ENCODE results near the gene NIBAN1.

The NIBAN1 gene

DNA sequence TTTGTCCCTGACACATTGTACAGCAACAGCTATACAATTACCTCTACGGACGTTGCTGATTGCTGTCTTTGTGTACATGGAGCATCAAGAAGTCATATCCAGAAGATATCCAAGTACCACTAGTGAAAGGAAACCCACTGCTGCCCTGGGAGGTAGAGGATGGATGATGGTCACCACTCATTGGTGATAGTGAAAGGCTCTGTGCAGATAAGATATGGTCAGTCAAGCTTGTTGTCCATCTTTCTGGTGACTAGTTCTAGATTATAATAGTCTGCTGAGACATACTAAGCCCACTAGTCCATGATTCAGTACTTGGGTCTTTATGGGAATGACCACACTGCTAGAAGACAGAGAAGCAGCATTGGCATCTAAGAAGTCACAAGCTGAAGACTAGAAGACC lies 30.3 kb downstream of the NIBAN1 start:
- no peaks in the 10 kb centered on the region for H3K27me3 Mint-ChIP-seq
- H3K27ac Mint-ChIP-seq = peak overlapping the region; percentile 37
- no peak overlapping the region for H3K4me3 Mint-ChIP-seq
- no peaks in the 10 kb centered on the region for H3K9me3 Mint-ChIP-seq
- peaks cover 24% of the 10 kb centered on the region for H3K4me1 Mint-ChIP-seq
- peaks cover 3% of the 10 kb centered on the region for H3K36me3 Mint-ChIP-seq
- DNase-seq (ENCODE audit: low spot score in 2 of 2) = no peak
- ATAC-seq (ENCODE audit: low read depth) = no peak

GRCh38 chr1:184941735-184942134 lies 32.6 kb downstream of the NIBAN1 start:
- ATAC-seq (ENCODE audit: low read depth) = no peak

DNA sequence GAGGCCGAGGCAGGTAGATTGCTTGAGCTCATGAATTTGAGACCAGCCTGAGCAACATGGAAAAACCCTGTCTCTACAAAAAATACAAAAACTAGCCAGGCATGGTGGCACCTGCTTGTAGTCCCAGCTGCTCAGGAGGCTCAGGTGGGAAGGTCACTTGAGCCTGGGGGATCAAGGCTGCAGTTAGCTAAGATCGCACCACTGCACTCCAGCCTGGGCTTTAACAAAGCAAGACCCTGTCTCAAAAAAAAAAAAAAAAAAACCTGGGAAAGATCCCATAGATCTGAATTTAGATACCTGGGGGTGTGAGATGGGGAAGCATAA lies 32.9 kb downstream of the NIBAN1 start:
- no peak for DNase-seq (ENCODE audit: low spot score in 2 of 2)
- Mint-ChIP-seq H3K27ac (no peak overlapping the region), H3K9me3 (no peaks in the 10 kb centered on the region), H3K4me1 (peaks cover 22% of the 10 kb centered on the region), H3K27me3 (no peaks in the 10 kb centered on the region), H3K4me3 (no peak overlapping the region), H3K36me3 (peaks cover 3% of the 10 kb centered on the region)
- peak; percentile 26 for ATAC-seq (ENCODE audit: low read depth)

More at GRCh38 chr1:184941735-184942134, 32.6 kb downstream of the NIBAN1 start:
- no peak for DNase-seq (ENCODE audit: low spot score in 2 of 2)
- Mint-ChIP-seq H3K4me1 (peaks cover 22% of the 10 kb centered on the region), H3K27ac (no peak overlapping the region), H3K27me3 (no peaks in the 10 kb centered on the region), H3K9me3 (no peaks in the 10 kb centered on the region), H3K4me3 (no peak overlapping the region), H3K36me3 (peaks cover 3% of the 10 kb centered on the region)

GRCh38 chr1:184940694-184941409 lies 33.5 kb downstream of the NIBAN1 start:
- no peaks in the 10 kb centered on the region for H3K9me3 Mint-ChIP-seq
- H3K27ac Mint-ChIP-seq = no peak overlapping the region
- peak; percentile 12 for ATAC-seq (ENCODE audit: low read depth)
- H3K4me1 Mint-ChIP-seq = peaks cover 17% of the 10 kb centered on the region
- H3K27me3 Mint-ChIP-seq = no peaks in the 10 kb centered on the region
- H3K4me3 Mint-ChIP-seq = no peak overlapping the region
- H3K36me3 Mint-ChIP-seq = no peaks in the 10 kb centered on the region
- DNase-seq (ENCODE audit: low spot score in 2 of 2) = no peak

DNA sequence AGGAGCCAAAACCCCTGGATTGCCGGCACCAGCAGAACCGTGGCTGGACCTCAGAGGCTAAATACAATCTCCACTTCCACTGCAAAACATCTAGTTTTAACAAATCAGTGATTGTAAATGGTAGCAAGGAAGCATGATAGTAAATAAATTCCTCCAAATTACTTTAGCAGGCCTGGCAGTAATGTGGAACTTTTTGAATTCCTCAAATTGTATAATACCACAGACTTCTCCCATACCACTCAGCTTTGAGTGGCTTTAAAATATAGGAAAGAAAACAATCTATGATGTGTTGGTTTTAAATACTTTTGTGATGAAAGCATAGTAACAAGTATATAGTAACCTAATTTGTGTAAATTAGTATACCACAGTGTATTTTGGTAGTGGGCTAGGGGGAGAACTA lies 34.1 kb downstream of the NIBAN1 start:
- no peak overlapping the region for H3K27ac Mint-ChIP-seq
- no peak overlapping the region for H3K4me3 Mint-ChIP-seq
- ATAC-seq (ENCODE audit: low read depth) (no peak), DNase-seq (ENCODE audit: low spot score in 2 of 2) (no peak)
- peaks cover 13% of the 10 kb centered on the region for H3K4me1 Mint-ChIP-seq
- H3K9me3 Mint-ChIP-seq = no peaks in the 10 kb centered on the region
- H3K36me3 Mint-ChIP-seq = no peaks in the 10 kb centered on the region
- H3K27me3 Mint-ChIP-seq = no peaks in the 10 kb centered on the region

DNA sequence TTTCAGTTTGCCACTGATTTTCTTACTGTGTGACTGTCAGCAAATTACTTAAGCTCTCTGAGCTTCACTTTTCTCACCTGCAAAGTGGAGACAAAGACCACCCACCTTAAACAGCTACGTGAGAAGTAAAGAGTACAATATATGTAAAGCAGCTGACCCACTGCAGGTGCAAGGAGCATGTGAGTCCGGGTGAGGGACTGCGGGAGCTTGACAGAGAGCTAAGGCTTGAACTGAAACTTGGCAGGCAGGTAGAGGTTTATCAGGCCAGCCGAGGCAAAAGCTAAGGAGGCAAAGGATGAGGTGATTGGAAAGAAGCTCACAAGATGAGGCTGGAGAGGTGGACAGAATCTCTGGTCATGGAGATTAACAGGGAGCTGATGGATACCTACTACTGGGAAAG lies 36.6 kb downstream of the NIBAN1 start:
- DNase-seq (ENCODE audit: low spot score in 2 of 2) (no peak), ATAC-seq (ENCODE audit: low read depth) (no peak)
- Mint-ChIP-seq H3K27ac (no peak overlapping the region), H3K27me3 (peaks cover 2% of the 10 kb centered on the region), H3K4me1 (peaks cover 6% of the 10 kb centered on the region), H3K36me3 (peaks cover 3% of the 10 kb centered on the region), H3K4me3 (no peak overlapping the region), H3K9me3 (peaks cover 2% of the 10 kb centered on the region)

DNA sequence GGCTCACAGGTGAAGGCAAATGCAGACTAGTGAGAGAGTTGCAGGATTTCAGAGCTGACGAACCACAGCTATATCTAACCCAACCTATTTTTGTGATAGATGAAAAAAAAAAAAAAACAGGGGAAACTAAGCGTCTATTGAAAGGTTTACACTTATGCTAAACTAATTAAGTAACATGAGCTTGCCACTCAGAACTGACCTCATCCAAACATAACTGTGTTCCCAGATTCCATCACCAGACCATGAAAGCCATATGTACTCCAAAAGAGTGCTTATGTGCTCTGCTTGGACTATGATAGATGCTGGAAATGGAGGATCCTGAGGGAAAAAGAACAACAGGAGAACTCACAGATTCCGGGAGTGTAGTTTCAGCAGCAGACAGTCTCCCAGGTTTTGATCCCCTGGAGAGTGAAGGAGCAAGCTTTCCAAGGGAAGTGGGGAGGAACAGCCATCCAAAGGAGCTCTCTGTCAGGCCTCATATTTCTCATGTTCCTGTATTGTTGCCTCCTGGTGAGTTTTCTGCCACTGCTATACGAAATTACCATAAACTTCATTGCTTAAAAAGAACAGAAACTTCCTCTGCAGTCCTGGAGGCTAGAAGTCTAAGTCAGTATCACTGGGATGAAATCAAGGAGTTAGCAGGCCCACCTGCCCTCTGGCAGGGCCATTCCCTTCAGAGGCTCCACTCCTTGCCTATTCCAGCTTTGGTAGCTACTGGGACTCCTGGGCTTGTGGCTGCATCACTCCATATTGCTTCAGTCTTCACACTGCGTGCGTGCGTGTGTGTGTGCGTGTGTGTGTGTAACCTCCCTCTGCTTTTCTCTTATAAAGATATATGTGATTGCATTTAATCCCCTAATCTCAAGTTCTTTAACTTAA lies 38.1 kb downstream of the NIBAN1 start:
- peaks cover 2% of the 10 kb centered on the region for H3K9me3 Mint-ChIP-seq
- ATAC-seq (ENCODE audit: low read depth) (no peak), DNase-seq (ENCODE audit: low spot score in 2 of 2) (no peak)
- no peak overlapping the region for H3K27ac Mint-ChIP-seq
- H3K27me3 Mint-ChIP-seq = peaks cover 2% of the 10 kb centered on the region
- H3K4me1 Mint-ChIP-seq = peaks cover 5% of the 10 kb centered on the region
- peaks cover 3% of the 10 kb centered on the region for H3K36me3 Mint-ChIP-seq
- H3K4me3 Mint-ChIP-seq = no peak overlapping the region

DNA sequence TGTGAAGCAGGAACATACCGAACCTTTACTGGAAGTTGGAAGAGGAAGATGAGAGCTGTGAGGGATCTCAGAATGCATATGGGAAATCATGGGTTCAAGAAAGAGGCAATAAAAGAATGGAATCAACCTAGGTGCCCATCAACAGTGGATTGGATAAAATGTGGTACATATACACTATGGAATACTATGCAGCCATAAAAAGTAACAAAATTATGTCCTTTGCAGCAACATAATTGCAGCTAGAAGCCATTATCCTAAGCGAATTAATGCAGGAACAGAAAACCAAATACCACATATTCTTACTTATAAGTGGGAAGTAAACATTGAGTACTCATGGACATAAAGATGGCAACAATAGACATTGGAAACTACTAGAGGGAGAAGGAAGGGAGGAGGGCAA lies 40.4 kb downstream of the NIBAN1 start:
- ATAC-seq (ENCODE audit: low read depth) (no peak), DNase-seq (ENCODE audit: low spot score in 2 of 2) (no peak)
- H3K36me3 Mint-ChIP-seq = peaks cover 3% of the 10 kb centered on the region
- H3K27ac Mint-ChIP-seq = no peak overlapping the region
- peaks cover 2% of the 10 kb centered on the region for H3K27me3 Mint-ChIP-seq
- H3K4me3 Mint-ChIP-seq = no peak overlapping the region
- H3K9me3 Mint-ChIP-seq = peaks cover 2% of the 10 kb centered on the region
- no peaks in the 10 kb centered on the region for H3K4me1 Mint-ChIP-seq

- H3K4me3 Mint-ChIP-seq = no peak overlapping the region
- ATAC-seq (ENCODE audit: low read depth) (no peak), DNase-seq (ENCODE audit: low spot score in 2 of 2) (no peak)
- peaks cover 3% of the 10 kb centered on the region for H3K36me3 Mint-ChIP-seq
- peaks cover 2% of the 10 kb centered on the region for H3K9me3 Mint-ChIP-seq
- H3K4me1 Mint-ChIP-seq = no peaks in the 10 kb centered on the region
- no peak overlapping the region for H3K27ac Mint-ChIP-seq
- peaks cover 2% of the 10 kb centered on the region for H3K27me3 Mint-ChIP-seq
Measured at GRCh38 chr1:184932319-184932718, 42.0 kb downstream of the NIBAN1 start.

DNA sequence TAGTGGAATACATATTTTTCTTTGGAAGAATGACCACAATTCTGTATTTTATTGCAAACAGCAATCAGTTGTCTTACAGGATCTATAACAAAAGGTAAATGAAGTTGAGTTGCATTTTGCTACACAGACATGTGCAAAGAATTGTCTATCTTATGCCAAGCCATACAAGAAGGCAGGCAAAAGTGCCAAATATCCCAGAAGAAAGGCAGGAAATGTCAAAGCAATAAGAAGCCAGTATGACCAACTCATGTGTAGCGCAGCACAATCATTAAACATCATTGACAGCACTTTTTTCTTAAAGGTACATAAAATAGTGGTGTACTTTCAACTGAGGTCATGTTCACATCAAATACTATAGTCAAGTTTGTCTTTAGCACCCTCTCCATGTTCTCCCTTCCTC lies 42.7 kb downstream of the NIBAN1 start:
- Mint-ChIP-seq H3K27ac (no peak overlapping the region), H3K27me3 (peaks cover 2% of the 10 kb centered on the region), H3K36me3 (peaks cover 6% of the 10 kb centered on the region), H3K4me3 (no peak overlapping the region), H3K9me3 (peaks cover 8% of the 10 kb centered on the region), H3K4me1 (no peaks in the 10 kb centered on the region)
- no peak for ATAC-seq (ENCODE audit: low read depth)
- DNase-seq (ENCODE audit: low spot score in 2 of 2) = no peak

DNA sequence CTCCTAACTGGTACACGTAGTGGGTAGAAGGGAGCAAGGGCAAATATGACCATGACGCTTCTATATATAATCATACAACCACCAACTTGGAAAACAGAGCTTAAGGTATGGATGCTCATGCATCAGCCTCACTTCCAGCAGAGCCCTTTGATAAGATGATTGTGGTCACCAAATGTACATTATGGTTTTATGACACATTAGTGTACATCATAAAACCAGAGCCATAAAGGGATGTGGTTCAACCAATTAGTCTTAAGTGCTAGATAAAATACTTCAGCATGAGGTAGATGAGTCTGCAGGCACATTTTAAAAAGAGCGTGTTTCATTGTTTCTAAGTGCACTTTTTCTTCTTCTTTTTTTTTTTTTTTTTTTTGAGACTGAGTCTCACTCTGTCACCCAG lies 43.7 kb downstream of the NIBAN1 start:
- DNase-seq (ENCODE audit: low spot score in 2 of 2) (no peak), ATAC-seq (ENCODE audit: low read depth) (no peak)
- Mint-ChIP-seq H3K27ac (no peak overlapping the region), H3K4me1 (no peaks in the 10 kb centered on the region), H3K27me3 (peaks cover 2% of the 10 kb centered on the region), H3K9me3 (peaks cover 12% of the 10 kb centered on the region), H3K36me3 (peaks cover 6% of the 10 kb centered on the region), H3K4me3 (no peak overlapping the region)

DNA sequence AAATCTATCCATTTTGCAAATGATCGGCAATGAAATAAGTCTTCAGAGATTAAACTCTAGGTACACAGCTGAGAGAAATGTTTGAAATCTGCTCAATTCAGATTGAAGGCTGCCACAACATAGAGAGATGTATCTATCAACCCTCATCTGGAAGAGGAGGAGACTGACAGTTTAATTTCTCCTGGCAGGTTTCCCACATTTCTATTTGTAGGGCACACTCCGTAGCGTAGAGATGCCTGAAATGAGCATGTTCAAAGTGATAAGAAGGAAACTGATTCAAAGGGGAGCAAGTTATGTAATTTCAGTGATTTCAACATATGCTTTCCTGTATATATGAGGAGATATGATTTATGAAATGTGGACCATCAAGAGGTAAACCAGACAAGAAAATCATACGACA lies 44.1 kb downstream of the NIBAN1 start:
- no peak for ATAC-seq (ENCODE audit: low read depth)
- H3K9me3 Mint-ChIP-seq = peaks cover 13% of the 10 kb centered on the region
- no peaks in the 10 kb centered on the region for H3K4me1 Mint-ChIP-seq
- no peak overlapping the region for H3K27ac Mint-ChIP-seq
- H3K36me3 Mint-ChIP-seq = peaks cover 6% of the 10 kb centered on the region
- peaks cover 2% of the 10 kb centered on the region for H3K27me3 Mint-ChIP-seq
- no peak overlapping the region for H3K4me3 Mint-ChIP-seq
- DNase-seq (ENCODE audit: low spot score in 2 of 2) = no peak

- H3K27ac Mint-ChIP-seq = no peak overlapping the region
- no peak overlapping the region for H3K4me3 Mint-ChIP-seq
- H3K9me3 Mint-ChIP-seq = peaks cover 15% of the 10 kb centered on the region
- H3K27me3 Mint-ChIP-seq = peaks cover 2% of the 10 kb centered on the region
- DNase-seq (ENCODE audit: low spot score in 2 of 2) (no peak), ATAC-seq (ENCODE audit: low read depth) (no peak)
- no peaks in the 10 kb centered on the region for H3K4me1 Mint-ChIP-seq
- peaks cover 6% of the 10 kb centered on the region for H3K36me3 Mint-ChIP-seq
Measured at GRCh38 chr1:184929711-184930202, 44.6 kb downstream of the NIBAN1 start.

DNA sequence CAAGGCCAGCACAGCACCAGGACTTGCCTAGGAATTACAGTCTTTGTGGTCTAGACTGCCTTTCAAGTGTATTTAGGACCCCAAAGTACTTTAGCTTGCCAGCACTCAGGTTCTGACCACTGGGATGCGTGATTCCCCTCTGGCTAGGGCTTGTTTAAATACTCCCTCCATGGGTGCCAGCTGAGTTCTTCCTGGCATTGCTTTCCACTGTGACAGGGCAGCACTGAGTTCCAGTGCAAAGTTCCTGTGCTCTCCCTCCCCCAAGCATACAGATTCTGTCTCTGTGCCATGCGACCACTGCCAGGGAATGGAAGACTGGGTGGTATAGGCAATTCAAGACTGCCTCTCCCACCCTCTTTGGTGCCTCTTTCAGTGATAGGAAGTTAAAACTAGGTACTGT lies 45.9 kb downstream of the NIBAN1 start:
- Mint-ChIP-seq H3K4me1 (no peaks in the 10 kb centered on the region), H3K9me3 (peaks cover 14% of the 10 kb centered on the region), H3K27ac (no peak overlapping the region), H3K36me3 (peaks cover 3% of the 10 kb centered on the region), H3K4me3 (no peak overlapping the region), H3K27me3 (no peaks in the 10 kb centered on the region)
- DNase-seq (ENCODE audit: low spot score in 2 of 2) (no peak), ATAC-seq (ENCODE audit: low read depth) (no peak)

Data from memory B cell (primary cell).